SKM-1 (cell line): ENCODE measurements around the gene PALLD.

Experiments
- DNase-seq: peaks from one replicate; lab custom pipeline; 2025; ENCODE audit not compliant: unreplicated experiment; lab: John Stamatoyannopoulos, UW

PALLD gene

GRCh38 chr4:168642591-168642990, 145.7 kb downstream of the PALLD start:
- DNase-seq: no peak

- no peak for DNase-seq
These were observed 146.4 kb downstream of the PALLD start for GRCh38 chr4:168643111-168643795.

- no peak for DNase-seq
These were observed 146.9 kb downstream of the PALLD start for GRCh38 chr4:168643796-168644159.

- no peak for DNase-seq
These were observed 149.3 kb downstream of the PALLD start for GRCh38 chr4:168646001-168646768.

- no peak for DNase-seq
These were observed 151.0 kb downstream of the PALLD start for GRCh38 chr4:168647646-168648375.

GRCh38 chr4:168648494-168648893, 151.6 kb downstream of the PALLD start:
- DNase-seq: no peak

- no peak for DNase-seq
These were observed 152.1 kb downstream of the PALLD start for GRCh38 chr4:168648929-168649328.

- DNase-seq: no peak
These were observed 154.5 kb downstream of the PALLD start for GRCh38 chr4:168651374-168651773.

GRCh38 chr4:168651864-168652263, 155.0 kb downstream of the PALLD start:
- no peak for DNase-seq

- no peak for DNase-seq
These were observed 155.9 kb downstream of the PALLD start for GRCh38 chr4:168652755-168653154.

- no peak for DNase-seq
These were observed 157.4 kb downstream of the PALLD start for GRCh38 chr4:168654104-168654847.

GRCh38 chr4:168654848-168655174, 158.0 kb downstream of the PALLD start:
- no peak for DNase-seq

GRCh38 chr4:168655182-168655581, 158.3 kb downstream of the PALLD start:
- no peak for DNase-seq

- no peak for DNase-seq
These were observed 159.3 kb downstream of the PALLD start for GRCh38 chr4:168656055-168656660.

- DNase-seq: no peak
These were observed 160.2 kb downstream of the PALLD start for GRCh38 chr4:168656946-168657473.

GRCh38 chr4:168658751-168659150, 161.9 kb downstream of the PALLD start:
- no peak for DNase-seq

- no peak for DNase-seq
These were observed 163.1 kb downstream of the PALLD start for GRCh38 chr4:168659741-168660465.

- DNase-seq: no peak
These were observed 165.6 kb downstream of the PALLD start for GRCh38 chr4:168662297-168662984.

- no peak for DNase-seq
These were observed 167.5 kb downstream of the PALLD start for GRCh38 chr4:168664242-168664891.
